ENCODE results near the gene ZSWIM7.
"Not testable (repeated sequence)": the region's sequence is repeated elsewhere in the genome, so short reads cannot be mapped to it uniquely, and the experiment has no call there.

The ZSWIM7 gene

GRCh38 chr17:15943971-15944758, 55.3 kb downstream of the ZSWIM7 start:
- peak overlapping the region; percentile 63 for H3K27ac Mint-ChIP-seq
- H3K27me3 Mint-ChIP-seq (ENCODE audit: low read depth), result peaks cover 31% of the 10 kb centered on the region
- no peaks in the 10 kb centered on the region for H3K9me3 Mint-ChIP-seq
- peaks cover 12% of the 10 kb centered on the region for H3K4me1 Mint-ChIP-seq (ENCODE audit: low read depth)
- peak overlapping the region; percentile 89 for H3K4me3 Mint-ChIP-seq
- DNase-seq (ENCODE audit: low spot score), result no peak
- H3K36me3 Mint-ChIP-seq (ENCODE audit: low read depth), result no peaks in the 10 kb centered on the region

DNA sequence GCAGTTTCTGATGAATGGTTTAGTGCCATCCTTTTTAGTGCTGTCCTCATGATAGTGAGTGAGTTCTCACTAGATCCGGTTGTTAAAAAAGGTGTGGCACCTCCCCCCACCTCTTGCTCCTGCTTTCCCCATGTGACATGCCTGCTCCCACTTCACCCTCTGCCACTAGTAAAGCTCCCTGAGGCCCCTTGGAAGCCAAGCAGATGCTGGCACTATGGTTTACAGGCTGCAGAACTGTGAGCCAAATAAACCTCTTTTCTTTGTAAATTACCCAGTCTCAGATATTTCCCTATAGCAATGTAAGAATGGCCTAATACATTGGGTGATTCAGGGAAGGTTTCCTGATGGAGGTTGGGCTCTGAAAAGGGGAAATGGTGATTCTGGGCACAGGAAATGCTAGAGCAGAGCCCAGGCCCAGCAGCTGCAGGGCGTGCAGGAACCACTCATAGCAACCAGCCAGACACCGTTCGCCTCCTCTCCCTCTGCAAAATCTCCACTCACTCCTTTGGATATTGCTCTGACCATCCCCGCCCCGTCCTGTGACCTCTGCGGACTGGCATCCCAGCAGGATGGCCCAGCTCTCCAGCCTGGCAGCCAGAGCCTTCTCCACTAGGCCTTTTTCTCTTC, 57.2 kb downstream of the ZSWIM7 start:
- H3K27ac Mint-ChIP-seq, result no peak overlapping the region
- H3K36me3 Mint-ChIP-seq (ENCODE audit: low read depth), result no peaks in the 10 kb centered on the region
- peaks cover 31% of the 10 kb centered on the region for H3K27me3 Mint-ChIP-seq (ENCODE audit: low read depth)
- H3K9me3 Mint-ChIP-seq, result no peaks in the 10 kb centered on the region
- H3K4me3 Mint-ChIP-seq, result no peak overlapping the region
- peaks cover 12% of the 10 kb centered on the region for H3K4me1 Mint-ChIP-seq (ENCODE audit: low read depth)
- no peak for DNase-seq (ENCODE audit: low spot score)

DNA sequence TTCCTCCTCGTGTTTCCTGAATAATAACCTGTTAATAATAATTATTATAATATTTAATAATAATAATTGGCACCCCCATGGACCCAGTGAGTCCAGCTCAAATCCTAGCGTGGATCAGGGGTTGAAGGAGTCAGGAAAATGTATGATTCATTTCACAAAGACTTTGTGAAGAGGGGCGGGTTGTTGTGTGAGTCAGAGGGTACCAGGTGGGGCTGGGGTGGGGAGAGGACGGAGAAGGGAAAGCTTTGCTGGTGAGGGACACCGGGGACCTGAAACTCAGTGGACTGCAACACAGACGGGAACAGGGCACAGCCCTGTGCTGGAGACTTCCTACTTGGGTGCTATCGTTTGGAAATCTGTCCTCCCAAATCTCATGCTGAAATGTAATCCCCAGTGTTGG, 57.7 kb downstream of the ZSWIM7 start:
- H3K27ac Mint-ChIP-seq, result no peak overlapping the region
- H3K27me3 Mint-ChIP-seq (ENCODE audit: low read depth), result peaks cover 26% of the 10 kb centered on the region
- H3K9me3 Mint-ChIP-seq, result no peaks in the 10 kb centered on the region
- no peak overlapping the region for H3K4me3 Mint-ChIP-seq
- no peaks in the 10 kb centered on the region for H3K36me3 Mint-ChIP-seq (ENCODE audit: low read depth)
- no peak for DNase-seq (ENCODE audit: low spot score)
- peaks cover 10% of the 10 kb centered on the region for H3K4me1 Mint-ChIP-seq (ENCODE audit: low read depth)

DNA sequence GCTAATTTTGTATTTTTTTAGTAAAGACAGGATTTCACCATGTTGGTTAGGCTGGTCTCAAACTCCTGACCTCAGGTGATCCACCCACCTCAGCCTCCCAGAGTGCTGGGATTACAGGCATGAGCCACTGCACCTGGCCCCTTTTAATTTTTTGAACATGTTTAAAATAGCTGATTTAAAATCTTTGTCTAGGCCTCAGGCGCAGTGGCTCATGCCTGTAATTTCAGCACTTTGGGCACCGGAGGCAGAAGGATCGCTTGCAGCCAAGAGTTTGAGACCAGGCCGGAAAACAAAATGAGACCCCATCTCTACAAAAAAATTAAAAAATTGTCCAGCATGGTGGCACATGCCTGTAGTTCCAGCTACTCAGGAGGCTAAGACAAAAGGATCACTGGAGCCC, 63.0 kb downstream of the ZSWIM7 start:
- H3K36me3 Mint-ChIP-seq (ENCODE audit: low read depth); DNase-seq (ENCODE audit: low spot score); H3K4me3 Mint-ChIP-seq; H3K9me3 Mint-ChIP-seq; H3K27ac Mint-ChIP-seq; H3K4me1 Mint-ChIP-seq (ENCODE audit: low read depth): not testable (repeated sequence)
- peaks cover 18% of the 10 kb centered on the region for H3K27me3 Mint-ChIP-seq (ENCODE audit: low read depth)

DNA sequence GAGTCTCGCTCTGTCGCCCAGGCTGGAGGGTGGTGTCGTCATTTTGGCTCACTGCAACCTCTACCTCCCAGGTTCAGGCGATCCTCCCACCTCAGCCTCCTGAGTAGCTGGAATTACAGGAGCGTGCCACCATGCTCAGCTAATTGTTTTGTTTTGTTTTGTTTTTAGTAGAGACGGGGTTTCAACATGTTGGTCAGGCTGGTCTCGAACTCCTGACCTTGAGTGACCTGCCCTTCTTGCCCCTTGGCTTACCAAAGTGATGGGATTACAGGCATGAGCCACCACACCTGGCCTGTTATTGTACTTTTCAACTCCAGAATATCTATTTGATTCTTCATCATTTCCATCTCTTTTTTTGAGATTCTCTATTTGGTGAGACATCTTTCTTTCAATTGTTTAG, 63.6 kb downstream of the ZSWIM7 start:
- no peak overlapping the region for H3K27ac Mint-ChIP-seq
- H3K36me3 Mint-ChIP-seq (ENCODE audit: low read depth), result no peaks in the 10 kb centered on the region
- H3K4me3 Mint-ChIP-seq, result no peak overlapping the region
- no peaks in the 10 kb centered on the region for H3K4me1 Mint-ChIP-seq (ENCODE audit: low read depth)
- H3K9me3 Mint-ChIP-seq, result no peaks in the 10 kb centered on the region
- peaks cover 18% of the 10 kb centered on the region for H3K27me3 Mint-ChIP-seq (ENCODE audit: low read depth)
- no peak for DNase-seq (ENCODE audit: low spot score)

GRCh38 chr17:15934866-15935265, 64.6 kb downstream of the ZSWIM7 start:
- Mint-ChIP-seq H3K27ac (no peak overlapping the region), H3K4me1 (ENCODE audit: low read depth) (no peaks in the 10 kb centered on the region), H3K4me3 (no peak overlapping the region), H3K27me3 (ENCODE audit: low read depth) (peaks cover 17% of the 10 kb centered on the region), H3K36me3 (ENCODE audit: low read depth) (no peaks in the 10 kb centered on the region), H3K9me3 (no peaks in the 10 kb centered on the region)
- DNase-seq (ENCODE audit: low spot score), result no peak

DNA sequence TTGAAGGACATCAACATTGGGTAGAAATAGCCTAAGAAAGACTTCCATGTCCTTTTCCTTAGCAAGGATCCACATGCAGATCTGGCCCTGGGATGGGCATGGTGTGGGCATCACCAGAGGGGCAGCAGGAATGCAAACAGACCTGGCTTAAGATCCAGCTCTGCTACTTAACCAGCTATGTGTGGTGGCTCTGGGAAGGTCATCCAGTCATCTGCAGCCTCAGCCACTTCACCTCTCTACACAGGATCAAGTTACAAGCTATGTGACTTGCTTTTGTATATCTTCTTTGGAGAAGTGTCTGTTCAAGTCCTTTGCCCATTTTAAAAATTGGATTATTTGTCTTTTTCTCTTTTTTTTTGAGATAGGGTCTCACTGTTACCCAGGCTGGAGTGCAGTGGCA, 68.1 kb downstream of the ZSWIM7 start:
- H3K27ac Mint-ChIP-seq, result no peak overlapping the region
- no peak for DNase-seq (ENCODE audit: low spot score)
- peaks cover 2% of the 10 kb centered on the region for H3K4me1 Mint-ChIP-seq (ENCODE audit: low read depth)
- no peak overlapping the region for H3K4me3 Mint-ChIP-seq
- no peaks in the 10 kb centered on the region for H3K36me3 Mint-ChIP-seq (ENCODE audit: low read depth)
- H3K27me3 Mint-ChIP-seq (ENCODE audit: low read depth), result peaks cover 39% of the 10 kb centered on the region
- no peaks in the 10 kb centered on the region for H3K9me3 Mint-ChIP-seq

DNA sequence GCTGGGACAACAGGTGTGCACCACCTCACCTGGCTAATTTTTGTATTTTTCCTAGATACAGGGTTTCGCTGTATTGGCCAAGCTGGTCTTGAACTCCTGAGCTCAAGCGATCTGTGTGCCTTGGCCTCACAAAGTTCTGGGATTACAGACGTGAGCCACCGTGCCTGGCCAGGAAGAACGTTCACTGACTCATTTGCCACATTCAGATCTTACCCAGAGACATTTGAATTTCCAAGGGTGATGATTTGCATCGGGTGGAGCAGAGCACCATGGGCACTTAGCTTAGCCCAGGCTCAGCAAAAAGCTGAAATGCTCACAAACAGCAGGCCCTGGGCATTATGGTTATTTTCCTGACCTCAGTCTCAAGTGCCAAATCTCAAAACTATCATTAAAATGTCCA, 69.1 kb downstream of the ZSWIM7 start:
- Mint-ChIP-seq H3K4me3 (no peak overlapping the region), H3K36me3 (ENCODE audit: low read depth) (no peaks in the 10 kb centered on the region), H3K9me3 (no peaks in the 10 kb centered on the region), H3K27me3 (ENCODE audit: low read depth) (peaks cover 42% of the 10 kb centered on the region), H3K27ac (no peak overlapping the region), H3K4me1 (ENCODE audit: low read depth) (peaks cover 2% of the 10 kb centered on the region)
- DNase-seq (ENCODE audit: low spot score), result no peak

- Mint-ChIP-seq H3K4me3 (no peak overlapping the region), H3K9me3 (no peaks in the 10 kb centered on the region), H3K4me1 (ENCODE audit: low read depth) (peaks cover 2% of the 10 kb centered on the region), H3K27me3 (ENCODE audit: low read depth) (peaks cover 39% of the 10 kb centered on the region), H3K36me3 (ENCODE audit: low read depth) (no peaks in the 10 kb centered on the region), H3K27ac (no peak overlapping the region)
- no peak for DNase-seq (ENCODE audit: low spot score)
Measured at GRCh38 chr17:15929941-15930340, 69.6 kb downstream of the ZSWIM7 start.

GRCh38 chr17:15928286-15928785, 71.2 kb downstream of the ZSWIM7 start:
- no peaks in the 10 kb centered on the region for H3K36me3 Mint-ChIP-seq (ENCODE audit: low read depth)
- no peaks in the 10 kb centered on the region for H3K9me3 Mint-ChIP-seq
- H3K4me3 Mint-ChIP-seq, result no peak overlapping the region
- H3K27ac Mint-ChIP-seq, result no peak overlapping the region
- DNase-seq (ENCODE audit: low spot score), result no peak
- peaks cover 2% of the 10 kb centered on the region for H3K4me1 Mint-ChIP-seq (ENCODE audit: low read depth)
- peaks cover 38% of the 10 kb centered on the region for H3K27me3 Mint-ChIP-seq (ENCODE audit: low read depth)

Data from T-helper 2 cell treated with Interferon-gamma antibody and Interleukin-4, amounts not matched to agents 5 μg/mL and 100 μg/mL, for 36 hours (primary cell).